Caki2 (cell line): ENCODE measurements around the gene VIPR2. TPM values are rescaled to one million over a fixed set of nuclear protein-coding genes. Genes with fewer than 3 reads are reported as not detected.
"Not testable (repeated sequence)": the region's sequence is repeated elsewhere in the genome, so short reads cannot be mapped to it uniquely, and the experiment has no call there.

Source experiments
- DNase-seq: peaks from one replicate; pipeline ENCODE4 v3.0.0-alpha.2; 2015; ENCODE audit warnings: low read depth
- in situ Hi-C: cut with HindIII; loops from 2 replicates; pipeline ENCODE4 v1.10.0; 2016; ENCODE audit warnings: low sequenced_read_pairs, low pct_unique_long_range_greater_than_20kb, mixed read lengths
- total RNA-seq: library from RNA; depleted of rRNA; stranded (reverse); fragments of >200 nt; shearing (Covaris generic); gene quantifications from 2 replicates; pipeline ENCODE4 v1.2.3, GENCODE V29; 2014; ENCODE audit warnings: low replicate concordance

The VIPR2 gene
- total RNA-seq, 1 experiment from 2014 or later = not detected

DNA sequence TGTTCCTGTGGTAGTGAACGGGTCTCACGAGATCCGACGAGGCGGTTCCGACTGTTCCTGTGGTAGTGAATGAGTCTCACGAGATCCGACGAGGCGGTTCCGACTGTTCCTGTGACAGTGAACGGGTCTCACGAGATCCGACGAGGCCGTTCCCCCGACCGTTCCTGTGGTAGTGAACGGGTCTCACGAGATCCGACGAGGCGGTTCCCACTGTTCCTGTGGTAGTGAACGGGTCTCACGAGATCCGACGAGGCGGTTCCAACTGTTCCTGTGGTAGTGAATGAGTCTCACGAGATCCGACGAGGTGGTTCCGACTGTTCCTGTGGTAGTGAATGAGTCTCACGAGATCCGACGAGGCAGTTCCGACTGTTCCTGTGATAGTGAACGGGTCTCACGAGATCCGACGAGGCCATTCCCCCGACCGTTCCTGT is 43.0 kb downstream of the VIPR2 start:
- DNase-seq, in situ Hi-C loops: not testable (repeated sequence)

DNA sequence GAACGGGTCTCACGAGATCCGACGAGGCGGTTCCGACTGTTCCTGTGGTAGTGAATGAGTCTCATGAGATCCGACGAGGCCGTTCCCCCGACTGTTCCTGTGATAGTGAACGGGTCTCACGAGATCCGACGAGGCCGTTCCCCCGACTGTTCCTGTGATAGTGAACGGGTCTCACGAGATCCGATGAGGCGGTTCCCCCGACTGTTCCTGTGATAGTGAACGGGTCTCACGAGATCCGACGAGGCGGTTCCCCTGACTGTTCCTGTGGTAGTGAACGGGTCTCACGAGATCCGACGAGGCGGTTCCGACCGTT is 43.6 kb downstream of the VIPR2 start:
- in situ Hi-C loops = not testable (repeated sequence)

DNA sequence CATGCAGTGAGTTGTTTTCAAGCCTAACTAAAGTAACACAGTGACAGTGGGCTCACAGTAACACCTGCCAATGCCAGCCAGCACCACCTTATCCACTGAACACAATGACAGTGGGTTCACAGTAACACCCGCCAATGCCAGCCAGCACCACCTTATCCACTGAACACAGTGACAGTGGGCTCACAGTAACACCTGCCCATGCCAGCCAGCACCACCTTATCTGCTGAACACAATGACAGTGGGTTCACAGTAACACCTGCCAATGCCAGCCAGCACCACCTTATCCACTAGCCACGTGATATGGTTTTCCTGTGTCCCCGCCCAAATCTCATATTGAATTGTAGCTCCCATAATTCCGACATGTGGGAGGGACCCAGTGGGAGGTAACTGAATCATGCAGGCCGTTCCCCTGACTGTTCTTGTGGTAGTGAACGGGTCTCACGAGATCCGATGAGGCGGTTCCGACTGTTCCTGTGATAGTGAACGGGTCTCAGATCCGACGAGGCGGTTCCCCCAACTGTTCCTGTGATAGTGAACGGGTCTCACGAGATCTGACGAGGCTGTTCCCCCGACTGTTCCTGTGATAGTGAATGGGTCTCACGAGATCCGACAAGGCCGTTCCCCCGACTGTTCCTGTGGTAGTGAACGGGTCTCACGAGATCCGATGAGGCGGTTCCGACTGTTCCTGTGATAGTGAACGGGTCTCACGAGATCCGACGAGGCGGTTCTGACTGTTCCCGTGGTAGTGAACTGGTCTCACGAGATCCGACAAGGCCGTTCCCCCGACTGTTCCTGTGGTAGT is 44.2 kb downstream of the VIPR2 start:
- in situ Hi-C loops = not testable (repeated sequence)

More for the DNA sequence above, 43.6 kb downstream of the VIPR2 start:
- not testable (repeated sequence) for DNase-seq

DNA sequence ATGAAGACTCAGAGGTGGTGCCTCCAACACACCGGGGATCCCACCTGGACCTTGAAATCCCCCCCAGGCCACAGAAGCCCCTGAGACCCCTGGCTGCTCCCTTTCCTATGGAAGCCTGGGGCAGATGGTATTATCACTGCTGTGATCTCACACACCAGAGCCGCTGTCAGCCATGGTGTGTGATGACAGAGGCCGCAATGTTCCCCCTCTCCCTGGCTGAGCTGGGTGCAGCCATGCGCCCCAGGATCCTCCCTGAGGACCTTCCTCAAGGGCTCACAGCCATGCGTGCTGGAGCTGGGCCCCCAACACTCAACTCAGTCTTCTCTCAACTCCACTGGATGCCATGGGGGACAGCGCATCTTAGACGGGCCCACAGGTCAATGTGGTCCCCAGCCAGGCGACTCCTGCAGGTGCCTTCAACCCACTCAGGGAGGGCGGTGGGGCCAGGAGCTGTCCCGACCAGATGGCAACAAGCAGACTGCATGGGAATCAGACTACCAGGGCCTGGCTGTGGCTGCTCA is 44.9 kb downstream of the VIPR2 start:
- no peak for DNase-seq
- in situ Hi-C loops = no loop called here

More for the DNA sequence above, 44.2 kb downstream of the VIPR2 start:
- not testable (repeated sequence) for DNase-seq

DNA sequence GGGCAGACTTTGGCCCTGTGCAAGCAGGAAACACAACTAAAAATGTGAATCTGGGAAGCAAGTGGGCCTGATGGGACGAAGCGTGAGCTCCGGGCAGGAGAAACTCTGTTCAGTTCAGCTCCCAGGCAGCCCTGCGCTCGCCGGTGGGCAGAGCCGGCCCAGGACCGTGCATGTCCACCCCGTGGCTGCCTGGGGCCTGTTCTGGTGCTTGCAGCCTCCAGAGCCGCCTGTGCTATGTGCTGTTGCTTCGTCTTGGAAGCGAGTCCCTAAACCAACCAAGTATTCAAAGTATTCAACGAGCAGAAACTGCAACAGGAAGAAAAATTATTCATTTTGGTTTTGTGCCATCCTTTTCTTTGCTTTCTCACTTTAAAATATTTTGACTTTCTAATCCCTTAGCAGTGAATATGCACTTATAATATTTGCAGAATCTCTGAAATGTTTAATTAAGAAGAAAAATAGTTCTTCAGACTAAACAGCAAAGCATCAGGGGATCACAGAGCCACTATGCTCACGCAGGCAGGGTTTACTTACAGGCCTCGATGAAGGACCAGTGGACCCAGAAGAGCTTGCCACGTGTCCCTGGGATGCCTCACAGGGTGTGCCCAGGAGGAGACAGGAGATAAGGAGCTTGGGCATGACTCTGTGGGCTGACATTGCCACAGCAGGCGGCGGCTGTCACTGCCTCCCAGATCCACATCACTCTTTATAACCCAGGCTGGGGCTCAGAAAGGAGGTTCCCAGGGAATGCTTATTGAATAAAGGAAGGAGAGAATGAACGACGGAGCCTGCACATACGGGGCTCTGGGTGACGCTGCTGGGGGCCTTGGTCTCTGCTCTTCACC is 45.6 kb downstream of the VIPR2 start:
- DNase-seq = no peak
- in situ Hi-C loops = no loop called here

DNA sequence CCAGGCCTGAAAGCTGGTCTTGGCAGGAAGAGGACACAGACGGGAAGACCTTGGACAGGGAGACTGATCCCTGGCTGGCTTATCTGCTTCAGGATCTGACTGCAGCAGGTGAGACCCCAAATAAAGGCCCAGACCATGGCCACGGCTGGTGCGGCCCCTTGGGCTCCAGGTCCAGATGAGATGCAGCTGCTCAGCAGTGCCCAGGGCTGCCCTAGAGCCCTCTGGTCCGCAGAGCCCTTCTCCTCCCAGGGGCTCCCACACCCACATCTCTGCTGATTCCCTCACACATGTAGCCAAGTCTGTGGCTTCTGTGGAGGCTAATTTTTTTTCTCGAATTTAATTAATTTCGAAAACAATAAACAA is 46.3 kb downstream of the VIPR2 start:
- in situ Hi-C loops = no loop called here
- DNase-seq = no peak

DNA sequence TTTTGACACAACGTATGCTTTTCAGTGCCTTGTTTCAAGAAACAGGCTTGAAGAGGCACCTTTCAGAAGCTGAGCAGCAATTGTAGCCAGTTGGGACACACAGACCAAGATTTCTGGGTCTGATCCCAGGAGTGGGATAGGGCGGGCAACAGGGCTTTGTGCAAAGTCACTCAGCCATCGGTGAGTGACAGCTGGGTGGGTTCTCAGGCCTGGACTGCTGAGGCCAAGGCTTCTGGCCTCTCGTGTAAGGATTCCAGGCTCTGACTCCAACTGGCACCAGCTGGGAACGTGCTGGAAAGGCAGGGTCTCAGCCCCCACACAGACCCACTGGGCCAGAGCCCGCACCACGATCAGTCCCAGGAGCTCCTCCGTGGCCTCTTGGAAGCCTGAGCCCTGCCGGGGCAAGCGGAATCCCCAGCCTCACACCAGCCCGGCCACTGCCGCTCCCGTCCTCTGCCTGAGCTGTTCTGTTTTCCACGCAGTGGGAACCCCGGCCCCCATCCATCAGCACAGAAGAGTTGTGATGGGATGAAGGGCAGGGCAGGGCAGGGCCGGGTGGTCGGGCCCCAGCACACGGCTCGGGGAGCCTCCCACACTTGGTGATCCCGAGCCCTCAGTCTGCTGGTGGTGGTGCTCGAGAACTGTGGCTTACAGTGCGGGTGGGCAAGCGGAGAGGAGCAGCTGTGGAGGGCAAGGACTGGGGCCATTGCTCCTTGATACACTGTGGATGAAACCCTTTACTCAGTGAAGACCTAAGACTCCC is 46.8 kb downstream of the VIPR2 start:
- no peak for DNase-seq
- in situ Hi-C loops = no loop called here

DNA sequence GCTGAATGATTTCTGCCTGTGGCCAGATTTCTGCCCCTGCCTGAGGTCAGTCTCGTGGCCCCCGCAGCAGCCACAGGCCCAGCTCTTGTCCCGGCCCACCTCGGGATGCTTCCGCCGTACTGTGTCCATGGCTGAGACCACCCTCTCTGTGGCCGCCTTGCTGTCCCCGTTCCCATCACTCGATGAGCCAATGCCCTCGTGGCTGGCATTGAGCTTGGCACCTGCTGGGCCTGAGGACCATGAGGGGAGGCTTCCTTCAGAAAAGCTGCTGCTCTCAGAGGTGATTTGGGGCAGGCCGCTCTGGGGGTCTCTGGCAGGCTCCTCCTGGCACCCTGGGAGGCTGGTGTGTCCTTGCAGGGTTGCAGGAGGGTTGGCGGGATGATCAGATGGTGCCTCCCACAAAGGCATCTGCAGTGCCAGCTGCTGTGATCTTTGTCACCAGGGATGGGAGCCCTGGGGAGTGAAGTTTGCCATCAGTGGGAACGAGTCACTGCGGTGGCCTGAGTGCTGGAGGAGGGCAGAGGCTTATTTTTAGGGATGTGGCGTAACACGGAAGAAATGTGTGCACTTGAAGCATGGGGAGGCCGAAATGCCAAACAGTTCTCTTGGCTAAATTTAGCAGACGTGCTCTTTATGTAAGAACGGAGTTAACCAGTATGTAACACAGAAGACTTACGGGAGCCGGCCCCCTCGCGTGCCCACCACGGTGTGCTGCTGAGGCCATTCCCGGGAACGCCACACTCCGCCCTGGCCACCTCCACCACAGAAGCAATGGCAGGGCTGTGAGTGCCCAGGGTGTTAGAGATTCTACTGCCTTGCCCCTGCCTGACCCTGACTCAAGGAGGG is 47.7 kb downstream of the VIPR2 start:
- DNase-seq = no peak
- in situ Hi-C loops = no loop called here

DNA sequence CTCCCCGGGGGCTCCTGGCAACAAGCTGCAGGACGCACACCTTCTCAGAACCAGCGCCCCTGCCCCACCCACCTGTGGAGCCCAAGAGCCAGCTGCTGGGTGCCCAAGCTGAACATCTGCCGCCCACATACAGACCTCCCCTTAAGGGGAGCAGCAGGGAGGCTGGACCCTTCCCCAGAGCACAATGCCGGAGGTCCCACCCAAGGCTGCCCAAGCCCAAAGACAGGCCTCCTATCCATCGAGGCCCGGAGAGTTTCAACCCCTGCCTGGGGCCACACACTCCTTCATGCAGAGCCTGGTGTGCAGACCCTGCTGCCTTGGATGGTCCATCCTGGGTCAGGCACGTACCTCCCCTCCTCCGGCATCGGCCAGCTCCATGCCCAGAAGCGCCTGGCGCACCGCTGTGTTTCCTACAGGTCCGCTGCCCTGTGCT is 48.7 kb downstream of the VIPR2 start:
- no peak for DNase-seq
- in situ Hi-C loops = no loop called here

DNA sequence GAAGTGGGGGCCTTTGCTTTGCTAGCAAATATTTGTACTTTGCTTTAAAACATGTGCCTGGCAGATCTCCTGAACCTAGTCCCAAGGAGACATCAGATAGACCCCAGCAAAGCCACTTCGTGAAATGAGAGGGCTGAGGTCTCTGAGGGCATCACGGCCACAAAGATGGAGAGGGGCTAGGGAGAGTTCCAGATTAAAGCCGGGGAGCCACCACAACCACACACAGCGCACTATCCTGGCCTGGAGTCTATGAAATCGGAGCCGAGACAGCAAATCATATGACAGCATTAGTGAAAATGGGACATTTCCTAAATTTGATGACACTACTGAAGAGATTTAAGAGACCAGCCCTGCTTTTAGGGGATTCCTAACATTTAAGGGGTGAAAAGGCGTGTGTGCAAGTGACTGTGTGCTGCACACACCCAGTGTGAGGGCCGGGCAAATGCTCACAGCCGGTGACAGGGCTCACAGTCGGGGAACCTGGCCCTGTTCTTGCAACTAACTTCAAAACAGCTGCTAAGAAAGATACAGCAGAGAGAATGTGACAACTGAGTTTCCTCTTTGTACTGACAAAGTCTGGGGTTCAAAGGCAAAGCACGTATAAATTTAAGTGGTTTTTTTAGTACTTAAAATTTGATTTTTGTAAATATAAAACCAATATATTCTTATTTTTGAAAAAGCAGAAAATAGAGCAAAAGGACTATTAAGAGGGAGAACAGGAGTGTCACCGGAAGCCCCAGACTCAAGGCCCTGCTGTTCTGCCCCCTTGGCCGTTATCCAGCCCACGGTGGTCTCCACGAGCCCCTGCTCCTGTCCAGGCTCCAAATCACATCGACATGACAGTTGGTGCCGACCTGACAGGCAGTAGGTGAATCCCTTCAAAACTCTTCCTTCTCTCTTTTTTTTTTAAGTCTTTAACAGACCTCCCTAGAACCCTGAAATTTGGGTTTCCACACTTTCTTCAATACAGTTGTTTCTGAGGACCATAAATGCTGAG is 49.5 kb downstream of the VIPR2 start:
- in situ Hi-C loops = no loop called here
- no peak for DNase-seq

DNA sequence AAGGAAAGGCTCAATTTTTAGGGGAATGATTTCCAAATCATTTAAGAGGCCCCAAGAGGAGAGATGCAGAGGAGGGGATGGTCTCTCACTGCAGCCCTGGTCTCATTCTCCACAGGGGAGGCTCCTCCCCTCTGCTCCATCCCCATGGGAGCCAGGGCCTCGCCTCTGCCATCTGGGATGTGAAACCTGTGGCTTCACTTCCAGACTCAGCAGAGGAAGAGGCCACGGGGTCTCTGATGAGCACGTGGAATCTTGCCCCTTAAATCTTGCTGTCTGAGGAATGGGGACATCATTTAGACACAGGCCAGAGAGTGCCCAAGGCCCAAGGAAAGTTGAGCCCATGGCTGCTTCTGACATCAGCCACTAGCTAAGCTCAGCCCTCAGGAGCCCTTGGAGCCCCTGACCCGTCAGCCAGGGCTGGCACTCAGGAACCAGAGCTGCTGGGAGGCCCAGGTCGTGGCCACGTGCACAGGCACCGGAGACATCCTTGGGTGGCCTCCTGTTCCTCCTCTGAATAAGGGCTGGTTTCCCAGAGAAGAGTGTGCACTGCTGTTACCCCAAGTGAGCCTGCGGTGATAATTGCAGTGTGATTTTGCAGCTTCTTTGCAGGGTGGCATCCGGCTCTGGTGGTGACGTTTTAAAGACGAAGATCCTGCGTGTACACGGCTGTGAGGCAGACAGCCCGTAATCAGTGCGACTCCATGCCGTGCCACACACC is 50.5 kb downstream of the VIPR2 start:
- DNase-seq = no peak
- in situ Hi-C loops = no loop called here

DNA sequence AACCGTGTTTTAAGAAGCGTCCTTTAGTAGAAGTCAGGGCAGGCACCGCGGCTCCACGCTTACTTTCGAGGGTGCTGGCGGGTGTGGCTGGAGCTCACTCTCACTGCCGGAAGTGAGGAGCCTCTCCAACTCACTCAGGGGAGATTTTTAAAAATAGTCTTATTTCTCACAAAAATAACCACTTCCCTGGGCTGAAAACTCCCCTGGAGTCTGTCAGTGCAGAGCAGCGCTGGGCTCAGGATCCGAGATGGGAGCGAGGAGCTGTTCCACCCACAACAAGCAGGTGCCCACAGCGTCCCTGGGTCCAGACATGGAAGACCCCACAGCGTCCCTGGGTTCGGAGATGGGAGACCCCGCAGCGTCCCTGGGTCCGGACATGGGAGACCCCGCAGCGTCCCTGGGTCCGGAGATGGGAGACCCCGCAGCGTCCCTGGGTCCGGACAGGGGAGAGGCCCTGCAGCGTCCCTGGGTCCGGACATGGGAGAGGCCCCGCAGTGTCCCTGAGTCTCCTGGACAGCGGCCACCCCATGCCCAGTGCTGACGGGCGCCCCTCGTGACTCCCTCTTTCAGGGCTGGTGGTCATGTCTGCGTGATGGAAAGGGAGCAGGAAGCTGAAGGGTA is 51.2 kb downstream of the VIPR2 start:
- in situ Hi-C loops = no loop called here

DNA sequence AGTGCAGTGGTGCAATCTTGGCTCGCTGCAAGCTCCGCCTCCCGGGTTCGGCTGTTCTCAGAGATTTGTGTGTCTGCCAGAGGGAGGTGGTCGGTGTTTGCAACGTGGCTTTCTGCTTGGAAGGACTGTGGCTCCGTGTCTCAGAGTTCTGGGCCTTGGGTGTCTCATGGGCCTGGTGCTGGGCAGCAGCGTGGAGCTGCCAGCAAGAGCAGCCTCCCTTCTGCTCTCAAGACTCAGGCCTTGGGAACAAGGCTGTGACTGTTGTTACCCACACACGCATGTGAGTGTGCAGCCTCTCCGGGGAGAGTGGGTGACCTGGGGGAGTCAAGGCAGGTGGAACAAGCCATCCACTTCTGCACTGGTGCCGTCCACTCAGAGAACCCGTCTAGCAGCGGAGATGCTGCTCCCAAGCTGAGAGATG is 52.0 kb downstream of the VIPR2 start:
- DNase-seq = no peak
- in situ Hi-C loops = no loop called here

More for the DNA sequence above, 51.2 kb downstream of the VIPR2 start:
- DNase-seq = no peak

DNA sequence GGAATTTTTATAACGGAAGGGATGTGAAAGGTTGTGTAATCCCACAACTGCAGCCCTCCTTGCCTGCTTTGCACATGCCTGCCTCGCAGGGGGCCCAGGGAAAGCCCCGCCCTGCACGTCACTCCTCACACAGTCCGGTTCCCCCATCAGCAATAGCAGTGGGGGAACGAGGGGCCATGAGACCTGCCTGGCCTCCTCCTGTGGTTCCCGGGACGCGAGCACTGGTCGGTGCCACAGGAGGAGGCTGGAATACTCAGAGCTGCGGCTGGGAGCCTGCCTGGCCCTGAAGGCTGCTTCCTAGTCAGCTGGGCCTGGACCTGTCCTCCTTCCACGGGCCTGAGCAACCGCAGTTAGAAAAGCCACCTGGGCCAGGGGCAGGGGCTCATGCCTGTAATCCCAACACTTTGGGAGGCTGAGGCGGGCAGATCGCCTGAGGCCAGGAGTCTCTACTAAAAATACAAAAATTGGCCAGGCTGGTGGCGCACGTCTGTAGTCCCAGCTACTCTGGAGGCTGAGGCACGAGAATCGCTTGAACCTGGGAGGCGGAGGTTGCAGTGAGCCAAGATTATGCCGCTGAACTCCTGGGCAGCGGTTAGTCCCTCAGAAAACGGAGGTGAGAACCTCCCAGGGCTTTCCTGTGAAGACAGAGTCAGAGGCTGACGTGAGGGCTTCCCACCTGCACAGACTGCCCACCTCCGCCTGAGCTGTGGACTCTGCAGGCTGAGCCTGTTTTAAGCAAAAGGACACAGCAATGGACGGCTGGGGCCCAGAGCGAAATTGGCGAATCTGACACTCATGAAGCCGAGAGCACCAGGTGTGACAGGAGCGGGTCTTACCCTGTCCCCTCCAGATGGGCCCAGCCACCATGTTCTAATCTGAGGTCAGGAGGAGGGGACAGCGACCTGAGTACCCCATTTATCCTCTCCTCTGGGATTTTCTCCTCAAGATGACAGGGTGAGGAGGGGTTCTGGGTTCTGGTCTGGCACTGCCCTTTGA is 52.9 kb downstream of the VIPR2 start:
- in situ Hi-C loops = no loop called here
- DNase-seq = no peak

DNA sequence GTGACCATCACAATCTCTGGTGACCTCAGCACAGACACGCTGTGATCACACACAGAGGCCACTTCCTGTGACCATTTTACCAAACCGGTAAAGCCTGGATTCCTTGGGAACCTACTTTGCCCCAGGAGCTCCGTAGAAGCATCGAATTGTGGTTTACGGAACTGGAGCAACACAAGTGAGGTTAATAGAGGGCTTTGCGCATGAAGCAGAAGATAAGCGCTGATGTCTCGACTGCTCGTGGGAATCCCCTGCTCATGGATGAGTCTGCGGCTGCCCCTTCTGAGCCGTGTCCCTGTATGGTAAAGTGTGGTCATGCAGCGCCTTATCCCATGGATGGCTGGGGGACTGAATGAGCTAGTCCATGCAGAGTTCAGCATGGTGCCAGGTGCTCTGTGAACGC is 53.6 kb downstream of the VIPR2 start:
- in situ Hi-C loops = no loop called here
- no peak for DNase-seq
